Measurements from ENCODE around the gene TTC21B.

TTC21B gene

DNA sequence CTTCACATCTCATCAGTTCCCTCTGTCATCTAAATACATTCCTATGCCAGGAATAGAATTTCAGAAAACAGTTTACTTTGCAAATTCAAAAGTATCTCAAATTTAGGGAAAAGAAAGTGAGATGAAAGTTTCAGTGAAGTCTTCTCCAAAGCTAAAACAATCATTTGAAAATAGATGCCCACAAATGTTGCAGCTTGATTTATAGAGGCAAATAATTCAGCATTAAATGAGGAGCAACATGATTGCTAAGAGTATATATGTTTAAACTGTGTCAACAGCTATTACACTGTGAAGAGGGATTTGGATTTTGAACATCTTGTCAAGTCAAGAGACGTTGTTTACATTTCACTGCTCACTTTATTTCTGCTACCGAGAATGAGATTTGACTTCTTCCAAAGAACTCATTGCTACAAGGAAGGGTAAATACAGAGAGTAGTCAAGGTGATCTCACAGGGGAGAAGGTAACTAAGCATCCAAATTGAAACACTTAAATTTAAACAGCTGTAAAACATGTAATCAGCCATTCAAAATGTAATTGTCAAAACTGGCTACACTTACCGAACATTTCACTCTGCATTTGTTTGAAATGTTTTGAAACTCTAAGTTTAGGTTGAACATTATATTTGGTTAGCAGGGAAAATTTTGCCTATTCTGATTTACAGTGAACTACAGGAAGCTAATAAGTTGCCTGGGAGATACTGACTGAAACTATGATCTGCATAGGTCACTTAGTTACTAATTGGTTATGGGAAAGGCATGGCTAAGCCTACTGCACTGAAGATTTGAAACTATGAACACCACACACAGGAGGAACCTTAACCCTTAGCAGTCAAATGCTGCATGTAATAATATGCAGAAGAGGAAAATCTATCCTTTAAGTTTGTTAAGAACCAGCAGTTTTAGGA, 126.3 kb downstream of the TTC21B start:
- H3K4me2 ChIP-seq (ENCODE audit: low read depth, low read length, poor library complexity, severe bottlenecking): no peak overlapping the region
- H3K36me3 ChIP-seq (ENCODE audit: low read length): no peaks in the 10 kb centered on the region
- no peak overlapping the region for H3K9ac ChIP-seq (ENCODE audit: low read length)
- no peaks in the 10 kb centered on the region for H4K20me1 ChIP-seq (ENCODE audit: low read depth, low read length)
- TF ChIP-seq EZH2phosphoT487 (conservative IDR thresholded peaks at IDR 0.05; ENCODE audit: low read length): no peak
- TF ChIP-seq, protein P1, sequence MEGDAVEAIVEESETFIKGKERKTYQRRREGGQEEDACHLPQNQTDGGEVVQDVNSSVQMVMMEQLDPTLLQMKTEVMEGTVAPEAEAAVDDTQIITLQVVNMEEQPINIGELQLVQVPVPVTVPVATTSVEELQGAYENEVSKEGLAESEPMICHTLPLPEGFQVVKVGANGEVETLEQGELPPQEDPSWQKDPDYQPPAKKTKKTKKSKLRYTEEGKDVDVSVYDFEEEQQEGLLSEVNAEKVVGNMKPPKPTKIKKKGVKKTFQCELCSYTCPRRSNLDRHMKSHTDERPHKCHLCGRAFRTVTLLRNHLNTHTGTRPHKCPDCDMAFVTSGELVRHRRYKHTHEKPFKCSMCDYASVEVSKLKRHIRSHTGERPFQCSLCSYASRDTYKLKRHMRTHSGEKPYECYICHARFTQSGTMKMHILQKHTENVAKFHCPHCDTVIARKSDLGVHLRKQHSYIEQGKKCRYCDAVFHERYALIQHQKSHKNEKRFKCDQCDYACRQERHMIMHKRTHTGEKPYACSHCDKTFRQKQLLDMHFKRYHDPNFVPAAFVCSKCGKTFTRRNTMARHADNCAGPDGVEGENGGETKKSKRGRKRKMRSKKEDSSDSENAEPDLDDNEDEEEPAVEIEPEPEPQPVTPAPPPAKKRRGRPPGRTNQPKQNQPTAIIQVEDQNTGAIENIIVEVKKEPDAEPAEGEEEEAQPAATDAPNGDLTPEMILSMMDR (IDR thresholded peaks at IDR 0.05; ENCODE audit: insufficient read depth, low read length, poor library complexity, severe bottlenecking): no peak
- H3F3A ChIP-seq (ENCODE audit: insufficient read depth): no peaks in the 10 kb centered on the region
- H3K79me2 ChIP-seq (ENCODE audit: insufficient read depth, low read length): no peaks in the 10 kb centered on the region
- H3K27ac ChIP-seq (ENCODE audit: low read depth, low read length): no peak overlapping the region
- no peak overlapping the region for H3K4me3 ChIP-seq (ENCODE audit: insufficient read depth, low read length, poor library complexity, severe bottlenecking)
- no peak overlapping the region for H2AFZ ChIP-seq (ENCODE audit: low read depth, low read length, severe bottlenecking)
- H3K27me3 ChIP-seq (ENCODE audit: low read length): no peaks in the 10 kb centered on the region
- no peaks in the 10 kb centered on the region for H3K9me3 ChIP-seq (ENCODE audit: insufficient read depth, low read length)
- H3K9me2 ChIP-seq (replicated peaks; ENCODE audit: insufficient read depth, low read length): no peaks in the 10 kb centered on the region

DNA sequence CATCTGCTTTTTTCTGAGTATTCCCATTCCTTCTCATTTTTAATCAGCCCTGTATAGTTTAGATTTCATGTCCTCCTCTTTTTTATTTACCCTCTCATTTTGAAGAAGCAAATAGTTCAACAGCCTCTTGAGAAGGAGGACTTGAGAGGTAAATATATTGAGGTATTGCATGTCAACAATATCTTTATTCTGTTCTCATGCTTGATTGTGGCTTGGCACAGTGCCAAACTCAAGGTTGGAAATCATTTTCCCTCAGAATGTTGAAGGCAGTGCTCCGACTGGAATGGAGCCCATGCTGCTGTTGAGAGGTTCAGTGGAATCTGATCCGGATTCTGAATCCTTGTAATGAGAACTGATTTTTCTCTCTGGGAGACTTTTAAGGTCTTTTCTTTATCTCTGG, 128.5 kb downstream of the TTC21B start:
- no peak overlapping the region for H2AFZ ChIP-seq (ENCODE audit: low read depth, low read length, severe bottlenecking)

More for the DNA sequence above, 128.5 kb downstream of the TTC21B start:
- Histone ChIP-seq H3K9ac (ENCODE audit: low read length) (no peak overlapping the region), H3F3A (ENCODE audit: insufficient read depth) (no peaks in the 10 kb centered on the region), H3K79me2 (ENCODE audit: insufficient read depth, low read length) (no peaks in the 10 kb centered on the region), H4K20me1 (ENCODE audit: low read depth, low read length) (no peaks in the 10 kb centered on the region), H3K4me3 (ENCODE audit: insufficient read depth, low read length, poor library complexity, severe bottlenecking) (no peak overlapping the region), H3K9me2 (replicated peaks; ENCODE audit: insufficient read depth, low read length) (no peaks in the 10 kb centered on the region), H3K27me3 (ENCODE audit: low read length) (no peaks in the 10 kb centered on the region), H3K36me3 (ENCODE audit: low read length) (no peaks in the 10 kb centered on the region), H3K4me2 (ENCODE audit: low read depth, low read length, poor library complexity, severe bottlenecking) (no peak overlapping the region), H3K9me3 (ENCODE audit: insufficient read depth, low read length) (no peaks in the 10 kb centered on the region), H3K27ac (ENCODE audit: low read depth, low read length) (no peak overlapping the region)
- TF ChIP-seq EZH2phosphoT487 (conservative IDR thresholded peaks at IDR 0.05; ENCODE audit: low read length): no peak
